Measurements from ENCODE around the gene SPACDR.
"Not testable (repeated sequence)": the region's sequence is repeated elsewhere in the genome, so short reads cannot be mapped to it uniquely, and the experiment has no call there.

SPACDR gene

GRCh38 chr7:100464210-100464660, at the start of gene SPACDR:
Gene SPACDR, minus strand, starts transcription at chr7:100464260. Its CDS starts 235 bp downstream, at chr7:100464025.
- DNase-seq (ENCODE audit: insufficient read length, low spot score) (no peak), FAIRE-seq (no peak)

GRCh38 chr7:100513212-100513810, 49.3 kb upstream of the SPACDR start:
- no peak for FAIRE-seq
- no peak for DNase-seq (ENCODE audit: insufficient read length, low spot score)

GRCh38 chr7:100510437-100511239, 46.6 kb upstream of the SPACDR start:
- no peak for DNase-seq (ENCODE audit: insufficient read length, low spot score)
- no peak for FAIRE-seq

GRCh38 chr7:100509231-100509630, 45.2 kb upstream of the SPACDR start:
- no peak for FAIRE-seq
- DNase-seq (ENCODE audit: insufficient read length, low spot score) = no peak

GRCh38 chr7:100506356-100506923, 42.4 kb upstream of the SPACDR start:
- no peak for FAIRE-seq
- no peak for DNase-seq (ENCODE audit: insufficient read length, low spot score)

GRCh38 chr7:100504887-100505611, 41.0 kb upstream of the SPACDR start:
- no peak for FAIRE-seq
- DNase-seq (ENCODE audit: insufficient read length, low spot score) = no peak

GRCh38 chr7:100504031-100504430, 40.0 kb upstream of the SPACDR start:
- FAIRE-seq = not testable (repeated sequence)

GRCh38 chr7:100500743-100501142, 36.7 kb upstream of the SPACDR start:
- DNase-seq (ENCODE audit: insufficient read length, low spot score); FAIRE-seq: not testable (repeated sequence)

More at GRCh38 chr7:100504031-100504430, 40.0 kb upstream of the SPACDR start:
- DNase-seq (ENCODE audit: insufficient read length, low spot score) = not testable (repeated sequence)

GRCh38 chr7:100496509-100496908, 32.4 kb upstream of the SPACDR start:
- FAIRE-seq = no peak

GRCh38 chr7:100493476-100494264, 29.6 kb upstream of the SPACDR start:
- FAIRE-seq = no peak
- DNase-seq (ENCODE audit: insufficient read length, low spot score) = no peak

More at GRCh38 chr7:100496509-100496908, 32.4 kb upstream of the SPACDR start:
- no peak for DNase-seq (ENCODE audit: insufficient read length, low spot score)

- DNase-seq (ENCODE audit: insufficient read length, low spot score) (no peak), FAIRE-seq (no peak)
These were observed 28.8 kb upstream of the SPACDR start for GRCh38 chr7:100492738-100493475.

GRCh38 chr7:100491192-100491578, 27.1 kb upstream of the SPACDR start:
- DNase-seq (ENCODE audit: insufficient read length, low spot score) (no peak), FAIRE-seq (no peak)

GRCh38 chr7:100490483-100491191, 26.6 kb upstream of the SPACDR start:
- FAIRE-seq (no peak), DNase-seq (ENCODE audit: insufficient read length, low spot score) (no peak)

- DNase-seq (ENCODE audit: insufficient read length, low spot score) (no peak), FAIRE-seq (no peak)
These were observed 25.8 kb upstream of the SPACDR start for GRCh38 chr7:100489824-100490223.

- no peak for DNase-seq (ENCODE audit: insufficient read length, low spot score)
- no peak for FAIRE-seq
These were observed 25.1 kb upstream of the SPACDR start for GRCh38 chr7:100489121-100489520.

GRCh38 chr7:100488333-100489095, 24.5 kb upstream of the SPACDR start:
- FAIRE-seq (no peak), DNase-seq (ENCODE audit: insufficient read length, low spot score) (no peak)

GRCh38 chr7:100486753-100487446, 22.8 kb upstream of the SPACDR start:
- no peak for DNase-seq (ENCODE audit: insufficient read length, low spot score)
- no peak for FAIRE-seq

Measured in HTR-8/SVneo (cell line).